Liver (tissue), 9 donors: ENCODE results near the gene TULP4. TPM values are rescaled to one million over a fixed set of nuclear protein-coding genes. Genes with fewer than 3 reads are reported as not detected.

Source experiments
- DNase-seq: peaks from one replicate; pipeline ENCODE4 v3.0.0-alpha.2; 2017; ENCODE audit warnings: low spot score
- H3K27ac ChIP-seq, 2 donors: one replicate each; pipeline ENCODE4 v1.7.0; 2013; ENCODE audit warnings: inconsistent platforms in 2 of 2, low read length in 2 of 2, control low read depth in 1 of 2, low read depth in 1 of 2, mild to moderate bottlenecking in 1 of 2
- H3K27me3 ChIP-seq, 4 donors: one replicate each; pipeline versions ENCODE4 v1.6.1 to v1.7.0; 2013; ENCODE audit warnings: low read length in 3 of 4, inconsistent platforms in 1 of 4, mild to moderate bottlenecking in 1 of 4, moderate library complexity in 1 of 4; ENCODE audit not compliant: control insufficient read depth in 4 of 4, insufficient read depth in 4 of 4
- H3K36me3 ChIP-seq, 4 donors: one replicate each; pipeline versions ENCODE4 v1.6.1 to v1.7.0; 2013; ENCODE audit warnings: low read length in 3 of 4, mild to moderate bottlenecking in 3 of 4, low read depth in 1 of 4, moderate library complexity in 1 of 4; ENCODE audit not compliant: control insufficient read depth in 4 of 4, insufficient read depth in 3 of 4
- H3K4me1 ChIP-seq, 4 donors: one replicate each; pipeline versions ENCODE4 v1.6.1 to v1.7.0; 2013; ENCODE audit warnings: low read length in 3 of 4, mild to moderate bottlenecking in 3 of 4, moderate library complexity in 1 of 4; ENCODE audit not compliant: control insufficient read depth in 4 of 4, insufficient read depth in 4 of 4
- H3K4me3 ChIP-seq, 3 donors: one replicate each; pipeline versions ENCODE4 v1.6.1 to v1.7.0; 2013; ENCODE audit warnings: low read length in 3 of 3, control low read depth in 1 of 3, low read depth in 1 of 3, mild to moderate bottlenecking in 1 of 3
- H3K9ac ChIP-seq, 2 donors: one replicate each; pipeline ENCODE4 v1.7.0; 2013; ENCODE audit warnings: low read length in 2 of 2, mild to moderate bottlenecking in 2 of 2, moderate library complexity in 2 of 2, control low read depth in 1 of 2, low read depth in 1 of 2
- H3K9me3 ChIP-seq, 4 donors: one replicate each; pipeline versions ENCODE4 v1.6.1 to v1.7.0; 2013; ENCODE audit warnings: low read length in 3 of 4; ENCODE audit not compliant: control insufficient read depth in 4 of 4
- EGR1 ChIP-seq, 2 donors: IDR thresholded peaks; 2 replicates each; pipeline ENCODE4 v1.6.1; 2016 to 2018; ENCODE audit warnings: antibody characterized with exemption in 2 of 2, low read depth in 2 of 2
- FOXA2 ChIP-seq: IDR thresholded peaks from 2 replicates; pipeline ENCODE4 v1.6.1; 2016; ENCODE audit warnings: antibody characterized with exemption
- GABPA ChIP-seq, 2 donors: IDR thresholded peaks in 1 of 2; conservative IDR thresholded peaks in 1 of 2; 2 replicates each; pipeline ENCODE4 v1.6.1; 2016; ENCODE audit warnings: antibody characterized with exemption in 2 of 2, mild to moderate bottlenecking in 1 of 2, moderate library complexity in 1 of 2
- HNF4A ChIP-seq, 2 donors: conservative IDR thresholded peaks; 2 replicates each; pipeline ENCODE4 v1.6.1; 2016; ENCODE audit warnings: antibody characterized with exemption in 2 of 2, mild to moderate bottlenecking in 2 of 2
- HNF4G ChIP-seq: IDR thresholded peaks from 2 replicates; pipeline ENCODE4 v1.6.1; 2016; ENCODE audit warnings: antibody characterized with exemption
- JUND ChIP-seq, 2 donors: IDR thresholded peaks; 2 replicates each; pipeline ENCODE4 v1.6.1; 2016; ENCODE audit warnings: antibody characterized with exemption in 2 of 2
- NR2F2 ChIP-seq: IDR thresholded peaks from 2 replicates; pipeline ENCODE4 v1.6.1; 2016; ENCODE audit warnings: antibody characterized with exemption
- RAD21 ChIP-seq, 2 donors: IDR thresholded peaks; 2 replicates each; pipeline ENCODE4 v1.6.1; 2016; ENCODE audit warnings: antibody characterized with exemption in 2 of 2, mild to moderate bottlenecking in 2 of 2
- RXRA ChIP-seq, 2 donors: IDR thresholded peaks; 2 replicates each; pipeline ENCODE4 v1.6.1; 2017 to 2018; ENCODE audit warnings: antibody characterized with exemption in 2 of 2, mild to moderate bottlenecking in 1 of 2
- SP1 ChIP-seq: IDR thresholded peaks from 2 replicates; pipeline ENCODE4 v1.6.1; 2018; ENCODE audit warnings: antibody characterized with exemption, mild to moderate bottlenecking
- TAF1 ChIP-seq: conservative IDR thresholded peaks from 2 replicates; pipeline ENCODE4 v1.6.1; 2016; ENCODE audit warnings: antibody characterized with exemption, mild to moderate bottlenecking
- YY1 ChIP-seq: IDR thresholded peaks from 2 replicates; pipeline ENCODE4 v1.6.1; 2016; ENCODE audit warnings: antibody characterized with exemption, mild to moderate bottlenecking
- WGBS: extraction: QIAGEN DNeasy Blood & Tissue Kit; methylation state at CpG from one replicate; pipeline ENCODE4 v1.1.7; 2013; 5-methylcytosine and 5-hydroxymethylcytosine counted together
- polyA plus RNA-seq, 2 donors: library from polyadenylated mRNA; stranded (reverse) in 1 of 2; unstranded in 1 of 2; fragments of 200-250 nt in 1 of 2; fragments of >200 nt in 1 of 2; fragmentation: Nextera tagmentation in 1 of 2; extraction: Ambion mirVana in 1 of 2; gene quantifications; one replicate each; pipeline versions ENCODE4 v1.2.1 to v1.2.3, GENCODE V29; 2013 to 2015
- total RNA-seq, 2 donors: library from RNA; depleted of rRNA; stranded (reverse); fragments of >200 nt; gene quantifications; one replicate each; pipeline ENCODE4 v1.2.3, GENCODE V29; 2014
- TF ChIP-seq, protein P1 (sequence below): IDR thresholded peaks from 2 replicates; pipeline ENCODE4 v1.6.1; 2016; ENCODE audit warnings: antibody characterized with exemption, mild to moderate bottlenecking
- TF ChIP-seq, protein P2 (sequence below): IDR thresholded peaks from 2 replicates; pipeline ENCODE4 v1.6.1; 2016; ENCODE audit warnings: antibody characterized with exemption
- TF ChIP-seq, protein P3 (sequence below): fragments of 150-350 bp; IDR thresholded peaks from 2 replicates; pipeline ENCODE4 v1.5.1; 2017; ENCODE audit warnings: improper control_type of control experiment, low read depth, low read length; ENCODE audit not compliant: missing input control
- TF ChIP-seq, protein P4 (sequence below): IDR thresholded peaks from 2 replicates; pipeline ENCODE4 v1.6.1; 2016; ENCODE audit warnings: antibody characterized with exemption
- TF ChIP-seq, protein P5 (sequence below): IDR thresholded peaks from 2 replicates; pipeline ENCODE4 v1.6.1; 2016; ENCODE audit warnings: antibody characterized with exemption
- donor health status: healthy.
- donor health status: healthy.
- donor health status: healthy.
- donor health status: healthy.
- donor health status: healthy.

The TULP4 gene
- total and polyA plus RNA-seq, 4 donors = 2.2 to 53.3 (median 18.0) TPM

DNA sequence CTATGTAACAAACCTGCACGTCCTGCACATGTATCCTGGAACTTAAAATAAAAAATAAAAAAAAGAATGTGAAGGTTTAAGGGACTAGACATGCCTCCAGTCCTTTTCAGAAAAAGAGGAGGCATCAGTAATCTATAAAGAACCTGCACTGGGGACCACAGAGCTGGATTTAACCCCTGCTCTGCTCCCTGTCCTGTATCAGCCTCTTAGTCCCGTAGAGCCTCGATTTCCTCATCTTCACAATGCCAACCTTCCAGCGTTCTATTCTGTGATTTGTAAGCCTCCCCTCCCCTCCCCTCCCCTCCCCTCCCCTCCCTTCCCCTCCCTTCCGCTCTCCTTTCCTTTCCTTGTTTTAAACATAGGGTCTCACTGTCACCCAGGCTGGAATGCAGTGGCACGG lies 216.6 kb downstream of the TULP4 start:
- Histone ChIP-seq H3K27me3 (peaks cover 0 to 4% (median 0%) of the 10 kb centered on the region in 4 donors), H3K4me3 (no peak overlapping the region)
- DNase-seq = no peak

DNA sequence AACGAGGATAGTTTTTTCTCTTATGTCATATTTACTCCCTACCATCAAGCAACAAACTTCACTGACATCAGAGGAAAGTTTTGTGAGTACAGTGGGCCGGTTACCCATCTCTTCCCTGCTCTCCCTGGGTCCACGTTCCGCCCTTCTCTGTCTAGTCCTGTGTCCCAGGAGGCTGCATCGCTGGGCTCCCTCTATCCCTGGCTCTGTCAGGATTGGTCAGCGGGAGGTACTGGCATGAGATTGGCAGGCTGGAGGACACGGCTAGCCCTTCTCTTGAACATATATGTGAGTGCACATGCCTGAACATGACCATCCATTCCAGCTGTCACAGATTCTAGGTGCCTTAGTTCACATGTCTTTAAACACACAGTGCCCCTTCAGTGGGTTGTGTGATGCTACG lies 217.4 kb downstream of the TULP4 start:
- no peaks in the 10 kb centered on the region for H3K36me3 ChIP-seq
- H3K9me3 ChIP-seq = no peaks in the 10 kb centered on the region
- DNase-seq = no peak
- TF ChIP-seq, protein P1, sequence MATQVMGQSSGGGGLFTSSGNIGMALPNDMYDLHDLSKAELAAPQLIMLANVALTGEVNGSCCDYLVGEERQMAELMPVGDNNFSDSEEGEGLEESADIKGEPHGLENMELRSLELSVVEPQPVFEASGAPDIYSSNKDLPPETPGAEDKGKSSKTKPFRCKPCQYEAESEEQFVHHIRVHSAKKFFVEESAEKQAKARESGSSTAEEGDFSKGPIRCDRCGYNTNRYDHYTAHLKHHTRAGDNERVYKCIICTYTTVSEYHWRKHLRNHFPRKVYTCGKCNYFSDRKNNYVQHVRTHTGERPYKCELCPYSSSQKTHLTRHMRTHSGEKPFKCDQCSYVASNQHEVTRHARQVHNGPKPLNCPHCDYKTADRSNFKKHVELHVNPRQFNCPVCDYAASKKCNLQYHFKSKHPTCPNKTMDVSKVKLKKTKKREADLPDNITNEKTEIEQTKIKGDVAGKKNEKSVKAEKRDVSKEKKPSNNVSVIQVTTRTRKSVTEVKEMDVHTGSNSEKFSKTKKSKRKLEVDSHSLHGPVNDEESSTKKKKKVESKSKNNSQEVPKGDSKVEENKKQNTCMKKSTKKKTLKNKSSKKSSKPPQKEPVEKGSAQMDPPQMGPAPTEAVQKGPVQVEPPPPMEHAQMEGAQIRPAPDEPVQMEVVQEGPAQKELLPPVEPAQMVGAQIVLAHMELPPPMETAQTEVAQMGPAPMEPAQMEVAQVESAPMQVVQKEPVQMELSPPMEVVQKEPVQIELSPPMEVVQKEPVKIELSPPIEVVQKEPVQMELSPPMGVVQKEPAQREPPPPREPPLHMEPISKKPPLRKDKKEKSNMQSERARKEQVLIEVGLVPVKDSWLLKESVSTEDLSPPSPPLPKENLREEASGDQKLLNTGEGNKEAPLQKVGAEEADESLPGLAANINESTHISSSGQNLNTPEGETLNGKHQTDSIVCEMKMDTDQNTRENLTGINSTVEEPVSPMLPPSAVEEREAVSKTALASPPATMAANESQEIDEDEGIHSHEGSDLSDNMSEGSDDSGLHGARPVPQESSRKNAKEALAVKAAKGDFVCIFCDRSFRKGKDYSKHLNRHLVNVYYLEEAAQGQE = no peak
- TF ChIP-seq TAF1 (no peak), NR2F2 (no peak), FOXA2 (no peak), RAD21 (IDR thresholded peaks at IDR 0.05) (no peak), GABPA (IDR thresholded peaks at IDR 0.05 in 1 of 2, conservative IDR thresholded peaks at IDR 0.05 in 1 of 2) (no peak), SP1 (no peak)
- TF ChIP-seq, protein P2, sequence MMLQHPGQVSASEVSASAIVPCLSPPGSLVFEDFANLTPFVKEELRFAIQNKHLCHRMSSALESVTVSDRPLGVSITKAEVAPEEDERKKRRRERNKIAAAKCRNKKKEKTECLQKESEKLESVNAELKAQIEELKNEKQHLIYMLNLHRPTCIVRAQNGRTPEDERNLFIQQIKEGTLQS = no peak
- TF ChIP-seq, protein P3, sequence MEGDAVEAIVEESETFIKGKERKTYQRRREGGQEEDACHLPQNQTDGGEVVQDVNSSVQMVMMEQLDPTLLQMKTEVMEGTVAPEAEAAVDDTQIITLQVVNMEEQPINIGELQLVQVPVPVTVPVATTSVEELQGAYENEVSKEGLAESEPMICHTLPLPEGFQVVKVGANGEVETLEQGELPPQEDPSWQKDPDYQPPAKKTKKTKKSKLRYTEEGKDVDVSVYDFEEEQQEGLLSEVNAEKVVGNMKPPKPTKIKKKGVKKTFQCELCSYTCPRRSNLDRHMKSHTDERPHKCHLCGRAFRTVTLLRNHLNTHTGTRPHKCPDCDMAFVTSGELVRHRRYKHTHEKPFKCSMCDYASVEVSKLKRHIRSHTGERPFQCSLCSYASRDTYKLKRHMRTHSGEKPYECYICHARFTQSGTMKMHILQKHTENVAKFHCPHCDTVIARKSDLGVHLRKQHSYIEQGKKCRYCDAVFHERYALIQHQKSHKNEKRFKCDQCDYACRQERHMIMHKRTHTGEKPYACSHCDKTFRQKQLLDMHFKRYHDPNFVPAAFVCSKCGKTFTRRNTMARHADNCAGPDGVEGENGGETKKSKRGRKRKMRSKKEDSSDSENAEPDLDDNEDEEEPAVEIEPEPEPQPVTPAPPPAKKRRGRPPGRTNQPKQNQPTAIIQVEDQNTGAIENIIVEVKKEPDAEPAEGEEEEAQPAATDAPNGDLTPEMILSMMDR = no peak
- 78% methylated on average over 8 of the region's 8 CpGs for WGBS
- H3K9ac ChIP-seq = no peak overlapping the region
- H3K27ac ChIP-seq = no peak overlapping the region
- peaks cover 0 to 4% (median 0%) of the 10 kb centered on the region in 4 donors for H3K27me3 ChIP-seq
- no peaks in the 10 kb centered on the region for H3K4me1 ChIP-seq
- H3K4me3 ChIP-seq = no peak overlapping the region

More for the DNA sequence above, 216.6 kb downstream of the TULP4 start:
- Histone ChIP-seq H3K4me1 (no peaks in the 10 kb centered on the region), H3K9ac (no peak overlapping the region), H3K9me3 (no peaks in the 10 kb centered on the region), H3K36me3 (no peaks in the 10 kb centered on the region), H3K27ac (no peak overlapping the region)
- 75% methylated on average over 6 of the region's 6 CpGs for WGBS
- no peak for TF ChIP-seq SP1
- no peak for TF ChIP-seq GABPA (IDR thresholded peaks at IDR 0.05 in 1 of 2, conservative IDR thresholded peaks at IDR 0.05 in 1 of 2)

DNA sequence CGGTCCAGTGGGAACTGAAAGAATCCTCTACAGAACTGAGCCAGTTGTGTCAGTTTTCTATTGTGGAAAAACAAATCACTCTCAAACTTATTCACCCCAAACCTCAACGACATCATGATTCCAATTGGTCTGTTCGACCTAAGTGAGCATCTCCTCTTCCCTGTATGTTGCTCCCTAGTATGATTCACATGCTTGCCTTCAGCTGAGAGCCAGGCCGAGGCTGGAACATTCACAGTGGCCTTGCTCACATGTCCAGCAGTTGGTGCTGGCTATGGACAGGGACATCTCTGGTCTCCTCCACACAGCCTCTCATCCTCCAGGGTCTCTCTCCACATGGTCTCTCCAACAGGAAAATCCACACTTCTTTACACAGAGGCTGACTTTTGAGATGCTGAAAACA lies 219.3 kb downstream of the TULP4 start:
- H3K4me3 ChIP-seq = no peak overlapping the region
- peaks cover 0 to 5% (median 2%) of the 10 kb centered on the region in 4 donors for H3K27me3 ChIP-seq
- no peak overlapping the region for H3K27ac ChIP-seq
- no peaks in the 10 kb centered on the region for H3K36me3 ChIP-seq
- peaks cover 0 to 9% (median 6%) of the 10 kb centered on the region in 4 donors for H3K4me1 ChIP-seq
- no peak overlapping the region for H3K9ac ChIP-seq
- no peak for DNase-seq
- 83% methylated on average over 4 of the region's 4 CpGs for WGBS
- H3K9me3 ChIP-seq = peaks cover 0 to 5% (median 2%) of the 10 kb centered on the region in 4 donors
- TF ChIP-seq YY1 = no peak
- TF ChIP-seq TAF1 = no peak
- no peak for TF ChIP-seq RAD21 (IDR thresholded peaks at IDR 0.05)
- TF ChIP-seq EGR1 (IDR thresholded peaks at IDR 0.05; ENCODE audit: low read depth in 2 of 2) = no peak
- TF ChIP-seq JUND (IDR thresholded peaks at IDR 0.05) = no peak
- TF ChIP-seq, protein P3 = no peak
- no peak for TF ChIP-seq HNF4A (conservative IDR thresholded peaks at IDR 0.05)
- TF ChIP-seq RXRA (IDR thresholded peaks at IDR 0.05) = no peak
- TF ChIP-seq, protein P2 = no peak
- TF ChIP-seq, protein P4, sequence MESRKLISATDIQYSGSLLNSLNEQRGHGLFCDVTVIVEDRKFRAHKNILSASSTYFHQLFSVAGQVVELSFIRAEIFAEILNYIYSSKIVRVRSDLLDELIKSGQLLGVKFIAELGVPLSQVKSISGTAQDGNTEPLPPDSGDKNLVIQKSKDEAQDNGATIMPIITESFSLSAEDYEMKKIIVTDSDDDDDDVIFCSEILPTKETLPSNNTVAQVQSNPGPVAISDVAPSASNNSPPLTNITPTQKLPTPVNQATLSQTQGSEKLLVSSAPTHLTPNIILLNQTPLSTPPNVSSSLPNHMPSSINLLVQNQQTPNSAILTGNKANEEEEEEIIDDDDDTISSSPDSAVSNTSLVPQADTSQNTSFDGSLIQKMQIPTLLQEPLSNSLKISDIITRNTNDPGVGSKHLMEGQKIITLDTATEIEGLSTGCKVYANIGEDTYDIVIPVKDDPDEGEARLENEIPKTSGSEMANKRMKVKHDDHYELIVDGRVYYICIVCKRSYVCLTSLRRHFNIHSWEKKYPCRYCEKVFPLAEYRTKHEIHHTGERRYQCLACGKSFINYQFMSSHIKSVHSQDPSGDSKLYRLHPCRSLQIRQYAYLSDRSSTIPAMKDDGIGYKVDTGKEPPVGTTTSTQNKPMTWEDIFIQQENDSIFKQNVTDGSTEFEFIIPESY = no peak
- no peak for TF ChIP-seq HNF4G
- TF ChIP-seq SP1 = no peak
- TF ChIP-seq FOXA2 = no peak
- no peak for TF ChIP-seq GABPA (IDR thresholded peaks at IDR 0.05 in 1 of 2, conservative IDR thresholded peaks at IDR 0.05 in 1 of 2)
- TF ChIP-seq NR2F2 = no peak
- TF ChIP-seq, protein P5, sequence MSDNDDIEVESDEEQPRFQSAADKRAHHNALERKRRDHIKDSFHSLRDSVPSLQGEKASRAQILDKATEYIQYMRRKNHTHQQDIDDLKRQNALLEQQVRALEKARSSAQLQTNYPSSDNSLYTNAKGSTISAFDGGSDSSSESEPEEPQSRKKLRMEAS = no peak
